ENCODE data around the gene SYTL1. TPM values are rescaled to one million over a fixed set of nuclear protein-coding genes. Genes with fewer than 3 reads are reported as not detected.

Gene SYTL1
- total and polyA plus RNA-seq, 9 of the 15 experiments (the other 6 are each of a cell fraction or from before 2014, with no cell fraction given): 0.04 to 9.3 (median 1.7) TPM

GRCh38 chr1:27321813-27322568 is 19.8 kb upstream of the SYTL1 start, which contains the start of gene TMEM222 (continued):
- TF ChIP-seq ZBTB26 (CRISPR knock-in tag; IDR thresholded peaks at IDR 0.05) (no peak; the same call in 1 of the 2 replicates), RUNX1 (IDR thresholded peaks at IDR 0.05; ENCODE audit: low read depth) (0 out of 2 replicates have a peak, but pooled peaks have one; percentile 36), ADNP (tag; IDR thresholded peaks at IDR 0.05) (no peak), RNF219 (CRISPR knock-in tag; IDR thresholded peaks at IDR 0.05) (no peak), RBM22 (IDR thresholded peaks at IDR 0.05; ENCODE audit: low read depth, low read length, poor library complexity, severe bottlenecking) (peak; percentile 95), SMAD3 (CRISPR knock-in tag; conservative IDR thresholded peaks at IDR 0.05) (peak; percentile 72; the same call in 1 of the 2 replicates), ZNF217 (CRISPR knock-in tag; IDR thresholded peaks at IDR 0.05) (no peak; the same call in 1 of the 2 replicates), NR1H2 (CRISPR knock-in tag; IDR thresholded peaks at IDR 0.05) (peak; percentile 81; the same call in 1 of the 2 replicates), ZFP1 (CRISPR knock-in tag; IDR thresholded peaks at IDR 0.05) (no peak), HOXB6 (CRISPR knock-in tag; IDR thresholded peaks at IDR 0.05; ENCODE audit: borderline replicate concordance) (0 out of 2 replicates have a peak, but pooled peaks have one; percentile 30), SNIP1 (IDR thresholded peaks at IDR 0.05; ENCODE audit: low read depth) (no peak), ZNF696 (CRISPR knock-in tag; conservative IDR thresholded peaks at IDR 0.05) (no peak), ZNF24 (IDR thresholded peaks at IDR 0.05) (peak; percentile 49; the same call in 1 of the 2 replicates), ZNF263 (CRISPR knock-in tag; IDR thresholded peaks at IDR 0.05; ENCODE audit: borderline replicate concordance) (peak; percentile 82), KDM2B (CRISPR knock-in tag; IDR thresholded peaks at IDR 0.05) (0 out of 2 replicates have a peak, but pooled peaks have one; percentile 24), DEAF1 (CRISPR knock-in tag; IDR thresholded peaks at IDR 0.05) (no peak), ETV1 (tag; conservative IDR thresholded peaks at IDR 0.05; ENCODE audit: low read depth) (peak; percentile 98), ZNF253 (CRISPR knock-in tag; conservative IDR thresholded peaks at IDR 0.05) (no peak), ZFPM2 (CRISPR knock-in tag; IDR thresholded peaks at IDR 0.05) (no peak)
- TF ChIP-seq, protein P1, sequence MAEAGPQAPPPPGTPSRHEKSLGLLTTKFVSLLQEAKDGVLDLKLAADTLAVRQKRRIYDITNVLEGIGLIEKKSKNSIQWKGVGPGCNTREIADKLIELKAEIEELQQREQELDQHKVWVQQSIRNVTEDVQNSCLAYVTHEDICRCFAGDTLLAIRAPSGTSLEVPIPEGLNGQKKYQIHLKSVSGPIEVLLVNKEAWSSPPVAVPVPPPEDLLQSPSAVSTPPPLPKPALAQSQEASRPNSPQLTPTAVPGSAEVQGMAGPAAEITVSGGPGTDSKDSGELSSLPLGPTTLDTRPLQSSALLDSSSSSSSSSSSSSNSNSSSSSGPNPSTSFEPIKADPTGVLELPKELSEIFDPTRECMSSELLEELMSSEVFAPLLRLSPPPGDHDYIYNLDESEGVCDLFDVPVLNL (CRISPR knock-in tag; IDR thresholded peaks at IDR 0.05; ENCODE audit: low read depth): peak; percentile 75; the same call in 1 of the 2 replicates
- TF ChIP-seq, protein P2, sequence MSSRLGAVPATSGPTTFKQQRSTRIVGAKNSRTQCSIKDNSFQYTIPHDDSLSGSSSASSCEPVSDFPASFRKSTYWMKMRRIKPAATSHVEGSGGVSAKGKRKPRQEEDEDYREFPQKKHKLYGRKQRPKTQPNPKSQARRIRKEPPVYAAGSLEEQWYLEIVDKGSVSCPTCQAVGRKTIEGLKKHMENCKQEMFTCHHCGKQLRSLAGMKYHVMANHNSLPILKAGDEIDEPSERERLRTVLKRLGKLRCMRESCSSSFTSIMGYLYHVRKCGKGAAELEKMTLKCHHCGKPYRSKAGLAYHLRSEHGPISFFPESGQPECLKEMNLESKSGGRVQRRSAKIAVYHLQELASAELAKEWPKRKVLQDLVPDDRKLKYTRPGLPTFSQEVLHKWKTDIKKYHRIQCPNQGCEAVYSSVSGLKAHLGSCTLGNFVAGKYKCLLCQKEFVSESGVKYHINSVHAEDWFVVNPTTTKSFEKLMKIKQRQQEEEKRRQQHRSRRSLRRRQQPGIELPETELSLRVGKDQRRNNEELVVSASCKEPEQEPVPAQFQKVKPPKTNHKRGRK (tag; IDR thresholded peaks at IDR 0.05): no peak

Data from K562 (cell line).